NT2/D1 (cell line): ENCODE measurements around the gene R3HCC1L.

Experiments
- DNase-seq: peaks from one replicate; pipeline ENCODE4 v3.0.0-alpha.2; 2011; ENCODE audit warnings: low read depth, low spot score
- H3K27me3 ChIP-seq: 2 replicates; pipeline ENCODE4 v1.6.0; 2011; ENCODE audit warnings: mild to moderate bottlenecking; ENCODE audit not compliant: insufficient read length, insufficient read depth
- H3K36me3 ChIP-seq: 2 replicates; pipeline ENCODE4 v1.6.1; 2011; ENCODE audit warnings: mild to moderate bottlenecking, low read length, mixed read lengths; ENCODE audit not compliant: insufficient read depth, insufficient read length
- H3K4me1 ChIP-seq: 2 replicates; pipeline ENCODE4 v1.5.1; 2011; ENCODE audit not compliant: insufficient read depth, insufficient read length
- H3K4me3 ChIP-seq: 2 replicates; pipeline ENCODE4 v1.5.1; 2011; ENCODE audit warnings: low read depth; ENCODE audit not compliant: insufficient read length
- H3K9ac ChIP-seq: 2 replicates; pipeline ENCODE4 v1.6.0; 2011; ENCODE audit warnings: low read depth; ENCODE audit not compliant: insufficient read length
- H3K9me3 ChIP-seq: 2 replicates; pipeline ENCODE4 v1.5.1; 2011; ENCODE audit warnings: mild to moderate bottlenecking, low read length; ENCODE audit not compliant: insufficient read depth
- SUZ12 ChIP-seq: IDR thresholded peaks from 2 replicates; pipeline ENCODE4 v1.6.1; 2011; ENCODE audit not compliant: insufficient read length, insufficient read depth; ENCODE audit errors: extremely low read depth
- YY1 ChIP-seq: IDR thresholded peaks from 2 replicates; pipeline ENCODE4 v1.6.1; 2011; ENCODE audit not compliant: insufficient read length, insufficient read depth
- ZNF274 ChIP-seq: IDR thresholded peaks from 2 replicates; pipeline ENCODE4 v1.6.1; 2011; ENCODE audit warnings: mild to moderate bottlenecking, low read depth, low read length

The R3HCC1L gene

DNA sequence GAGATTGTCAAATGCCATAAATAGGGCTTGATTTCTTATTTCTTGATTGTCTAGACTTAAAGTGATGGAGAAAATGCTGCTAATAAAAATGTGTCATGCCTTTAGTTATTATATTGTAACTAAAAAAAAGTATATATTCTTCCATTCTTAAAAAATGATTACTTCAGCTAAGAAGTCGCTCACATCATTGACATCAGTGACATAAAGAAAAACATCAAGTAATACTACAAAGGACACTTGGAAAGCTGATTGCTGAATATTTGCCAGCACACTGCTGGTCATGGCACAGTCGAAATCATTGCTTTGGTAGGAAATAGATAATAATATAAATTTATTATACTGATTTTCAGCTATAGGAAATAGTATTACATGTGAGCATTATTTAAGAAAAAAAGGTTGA is 70.9 kb downstream of the R3HCC1L start:
- Histone ChIP-seq H3K27me3 (no peaks in the 10 kb centered on the region), H3K9ac (no peak overlapping the region), H3K4me1 (no peaks in the 10 kb centered on the region), H3K9me3 (no peaks in the 10 kb centered on the region), H3K36me3 (peaks cover 21% of the 10 kb centered on the region), H3K4me3 (no peak overlapping the region)
- DNase-seq, result no peak
- TF ChIP-seq SUZ12 (no peak), YY1 (no peak), ZNF274 (no peak)

DNA sequence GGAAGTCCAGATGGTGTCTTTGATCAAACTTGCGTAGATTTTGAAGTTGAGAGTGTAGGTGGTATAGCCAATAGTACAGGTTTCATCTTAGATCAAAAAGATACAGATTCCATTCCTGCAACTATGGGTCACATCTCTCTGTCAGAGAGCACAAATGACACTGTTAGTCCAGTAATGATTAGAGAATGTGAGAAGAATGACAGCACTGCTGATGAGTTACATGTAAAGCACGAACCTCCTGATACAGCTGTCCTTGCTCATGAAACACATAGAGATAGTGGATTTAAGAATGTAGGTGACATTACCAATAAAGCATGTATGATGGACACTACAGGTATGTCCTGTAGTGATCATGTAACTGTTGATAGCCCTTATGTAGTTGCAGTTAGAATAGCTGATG is 74.5 kb downstream of the R3HCC1L start:
- H3K4me3 ChIP-seq, result no peak overlapping the region
- H3K27me3 ChIP-seq, result no peaks in the 10 kb centered on the region
- H3K36me3 ChIP-seq, result peaks cover 21% of the 10 kb centered on the region
- TF ChIP-seq SUZ12, result no peak
- TF ChIP-seq ZNF274, result no peak
- DNase-seq, result no peak
- no peak overlapping the region for H3K9ac ChIP-seq
- no peaks in the 10 kb centered on the region for H3K9me3 ChIP-seq
- no peaks in the 10 kb centered on the region for H3K4me1 ChIP-seq

DNA sequence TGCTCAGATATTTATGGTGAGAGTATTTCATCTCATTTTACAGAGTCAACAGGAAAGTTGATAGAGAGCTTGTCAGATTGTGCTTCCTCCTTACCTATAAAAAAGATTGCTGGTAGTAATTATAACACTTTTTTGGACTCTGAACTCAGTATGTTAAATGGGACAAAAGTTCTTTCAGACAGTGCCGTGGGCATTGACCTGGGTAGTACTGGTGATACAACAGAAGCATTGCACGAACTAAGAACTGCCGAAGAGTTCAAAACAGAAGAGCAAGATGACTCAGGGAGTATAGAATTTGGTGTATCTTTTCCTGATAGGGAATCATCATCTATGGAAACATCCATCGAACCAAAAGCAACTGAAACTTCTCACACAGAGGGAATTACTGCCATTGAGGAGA is 75.0 kb downstream of the R3HCC1L start:
- Histone ChIP-seq H3K9me3 (no peaks in the 10 kb centered on the region), H3K4me1 (no peaks in the 10 kb centered on the region), H3K9ac (no peak overlapping the region), H3K36me3 (peaks cover 21% of the 10 kb centered on the region), H3K27me3 (no peaks in the 10 kb centered on the region), H3K4me3 (no peak overlapping the region)
- TF ChIP-seq YY1 (no peak), ZNF274 (no peak)
- DNase-seq, result no peak

DNA sequence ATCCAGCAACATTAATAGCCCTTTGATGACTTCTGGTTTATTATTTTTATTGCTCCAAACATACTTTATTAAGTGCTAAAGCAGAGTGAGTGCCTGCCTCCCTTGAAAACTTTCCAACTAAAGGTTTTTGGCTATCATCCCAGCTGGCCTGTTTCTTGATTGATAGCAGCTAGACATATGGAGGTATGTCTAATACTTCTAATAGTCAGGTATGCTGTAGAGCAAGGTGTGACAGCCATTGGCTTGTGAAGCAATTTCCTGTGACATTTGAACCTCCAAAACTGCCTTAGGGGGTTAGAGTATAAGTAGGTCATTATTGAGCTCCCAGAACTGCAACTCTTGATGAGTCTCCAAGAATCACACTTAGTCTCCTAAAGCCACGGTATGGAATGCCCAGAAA is 77.7 kb downstream of the R3HCC1L start:
- no peaks in the 10 kb centered on the region for H3K27me3 ChIP-seq
- H3K4me1 ChIP-seq, result no peaks in the 10 kb centered on the region
- no peak for DNase-seq
- TF ChIP-seq ZNF274 (no peak), SUZ12 (no peak), YY1 (no peak)
- H3K9me3 ChIP-seq, result no peaks in the 10 kb centered on the region
- H3K4me3 ChIP-seq, result no peak overlapping the region
- H3K9ac ChIP-seq, result no peak overlapping the region
- H3K36me3 ChIP-seq, result peaks cover 21% of the 10 kb centered on the region

DNA sequence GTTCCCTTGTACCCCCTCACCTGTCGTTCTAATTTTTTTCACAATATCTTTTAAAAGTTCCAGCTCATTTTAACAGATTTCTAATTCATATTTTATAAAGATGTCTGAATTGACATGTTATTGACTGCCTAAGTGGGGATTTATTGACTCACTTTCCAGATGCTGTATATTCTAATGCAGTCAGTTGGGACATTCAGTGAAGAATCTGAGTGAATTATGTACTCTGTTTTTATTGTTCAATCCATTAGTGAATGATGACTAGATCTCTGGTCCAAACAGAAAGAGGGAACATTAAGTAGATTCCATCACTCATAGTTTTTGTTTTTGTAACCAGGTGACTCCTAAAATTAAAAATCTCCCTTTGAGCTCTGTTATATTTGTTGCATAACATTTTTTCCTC is 79.3 kb downstream of the R3HCC1L start:
- no peak for TF ChIP-seq YY1
- TF ChIP-seq ZNF274, result no peak
- no peak for TF ChIP-seq SUZ12
- peaks cover 12% of the 10 kb centered on the region for H3K36me3 ChIP-seq
- H3K4me3 ChIP-seq, result no peak overlapping the region
- H3K27me3 ChIP-seq, result no peaks in the 10 kb centered on the region
- H3K9ac ChIP-seq, result no peak overlapping the region
- no peaks in the 10 kb centered on the region for H3K9me3 ChIP-seq
- no peaks in the 10 kb centered on the region for H3K4me1 ChIP-seq
- DNase-seq, result no peak

DNA sequence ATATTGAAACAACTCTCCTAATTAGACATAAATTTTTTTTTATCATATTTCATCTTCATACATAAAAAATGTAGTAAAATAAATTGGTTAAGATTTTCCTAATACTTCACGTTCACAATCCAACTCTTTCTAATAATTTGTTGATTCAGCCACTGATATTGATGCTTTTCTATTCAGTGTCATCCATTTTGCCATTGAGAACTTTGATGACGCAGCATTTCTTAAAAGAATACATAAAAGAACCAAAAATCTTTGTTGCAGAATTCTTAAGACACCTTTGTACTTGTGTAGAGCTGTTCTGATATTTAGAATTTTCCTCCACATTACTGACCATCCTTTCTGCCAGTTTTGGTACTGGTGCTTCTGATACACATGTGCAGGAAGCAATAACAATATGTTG is 80.9 kb downstream of the R3HCC1L start:
- Histone ChIP-seq H3K27me3 (no peaks in the 10 kb centered on the region), H3K9me3 (no peaks in the 10 kb centered on the region), H3K36me3 (no peaks in the 10 kb centered on the region), H3K4me3 (no peak overlapping the region), H3K4me1 (no peaks in the 10 kb centered on the region), H3K9ac (no peak overlapping the region)
- TF ChIP-seq SUZ12 (no peak), ZNF274 (no peak), YY1 (no peak)
- DNase-seq, result no peak

DNA sequence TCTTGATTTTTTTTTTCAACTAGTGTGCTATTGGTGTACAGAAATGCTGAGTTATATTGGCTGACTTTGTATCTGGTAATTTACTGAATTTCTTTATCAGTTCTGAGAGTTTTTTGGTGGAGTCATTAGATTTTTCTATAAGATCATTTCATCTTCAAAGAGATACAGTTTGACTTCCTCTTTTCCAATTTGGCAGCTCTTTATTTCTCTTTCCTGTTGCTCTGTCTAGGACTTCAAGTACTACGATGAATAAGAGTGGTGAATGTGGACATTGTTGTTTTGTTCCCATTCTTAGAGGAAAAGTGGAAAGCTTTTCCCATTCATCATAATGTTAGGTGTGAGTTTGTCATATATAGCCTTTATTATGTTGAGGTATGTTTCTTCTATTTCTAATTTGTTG is 83.3 kb downstream of the R3HCC1L start:
- no peaks in the 10 kb centered on the region for H3K27me3 ChIP-seq
- DNase-seq, result no peak
- no peak overlapping the region for H3K9ac ChIP-seq
- H3K36me3 ChIP-seq, result no peaks in the 10 kb centered on the region
- H3K4me3 ChIP-seq, result no peak overlapping the region
- TF ChIP-seq YY1 (no peak), SUZ12 (no peak), ZNF274 (no peak)
- no peaks in the 10 kb centered on the region for H3K9me3 ChIP-seq
- no peaks in the 10 kb centered on the region for H3K4me1 ChIP-seq

DNA sequence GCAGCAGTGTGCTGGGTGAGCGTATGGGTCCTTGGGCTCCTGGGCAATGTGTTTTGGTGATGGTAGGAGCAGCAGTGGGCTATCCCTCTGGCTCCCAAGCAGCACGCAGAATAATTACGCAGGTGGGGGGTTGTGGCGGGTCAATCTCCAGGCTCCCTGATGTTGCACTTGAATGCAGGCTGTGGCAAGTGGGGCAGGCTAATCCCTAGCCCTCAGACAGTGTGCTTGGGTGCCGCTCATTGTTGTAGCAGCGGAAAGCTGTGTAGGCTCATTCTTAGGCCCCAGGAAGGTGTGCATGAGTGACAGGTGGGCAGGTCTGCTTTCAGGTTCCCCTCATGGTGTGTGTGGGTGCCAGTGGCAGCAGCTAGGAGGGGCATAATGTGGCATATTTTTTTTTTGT is 89.4 kb downstream of the R3HCC1L start:
- DNase-seq, result no peak
- no peak overlapping the region for H3K9ac ChIP-seq
- H3K9me3 ChIP-seq, result no peaks in the 10 kb centered on the region
- H3K36me3 ChIP-seq, result no peaks in the 10 kb centered on the region
- no peak overlapping the region for H3K4me3 ChIP-seq
- H3K4me1 ChIP-seq, result no peaks in the 10 kb centered on the region
- no peaks in the 10 kb centered on the region for H3K27me3 ChIP-seq
- no peak for TF ChIP-seq SUZ12
- no peak for TF ChIP-seq YY1
